HG02943 (cell line): ENCODE data around the gene ZNF195.
"Not testable (repeated sequence)": the region's sequence is repeated elsewhere in the genome, so short reads cannot be mapped to it uniquely, and the experiment has no call there.

ENCODE experiments used
- ATAC-seq: cut with Tn5 transposase; IDR thresholded peaks from one replicate; pipeline ENCODE4 v1.9.1; 2021; ENCODE audit warnings: mild to moderate bottlenecking, low read depth, moderate library complexity; ENCODE audit not compliant: unreplicated experiment

Gene ZNF195

GRCh38 chr11:3356858-3357257, 22.1 kb downstream of the ZNF195 start:
- ATAC-seq = no peak

GRCh38 chr11:3353066-3353465, 25.9 kb downstream of the ZNF195 start:
- ATAC-seq = no peak

GRCh38 chr11:3347127-3347526, 31.8 kb downstream of the ZNF195 start:
- no peak for ATAC-seq

GRCh38 chr11:3346587-3346986, 32.4 kb downstream of the ZNF195 start:
- no peak for ATAC-seq

- ATAC-seq = no peak
These were observed 33.2 kb downstream of the ZNF195 start for GRCh38 chr11:3345736-3346135.

GRCh38 chr11:3344327-3345174, 34.4 kb downstream of the ZNF195 start:
- no peak for ATAC-seq

GRCh38 chr11:3342709-3343108, 36.2 kb downstream of the ZNF195 start:
- ATAC-seq = no peak

GRCh38 chr11:3341298-3341697, 37.6 kb downstream of the ZNF195 start:
- ATAC-seq = no peak

- ATAC-seq = no peak
These were observed 38.9 kb downstream of the ZNF195 start for GRCh38 chr11:3340025-3340424.

- ATAC-seq = no peak
These were observed 39.7 kb downstream of the ZNF195 start for GRCh38 chr11:3339340-3339624.

- no peak for ATAC-seq
These were observed 40.2 kb downstream of the ZNF195 start for GRCh38 chr11:3338569-3339339.

- not testable (repeated sequence) for ATAC-seq
These were observed 42.5 kb downstream of the ZNF195 start for GRCh38 chr11:3336420-3336819.

GRCh38 chr11:3333157-3333556, 45.8 kb downstream of the ZNF195 start:
- not testable (repeated sequence) for ATAC-seq

GRCh38 chr11:3331078-3331477, 47.9 kb downstream of the ZNF195 start:
- ATAC-seq = not testable (repeated sequence)

- not testable (repeated sequence) for ATAC-seq
These were observed 48.9 kb downstream of the ZNF195 start for GRCh38 chr11:3330064-3330463.

GRCh38 chr11:3328503-3328902, 50.4 kb downstream of the ZNF195 start:
- ATAC-seq = not testable (repeated sequence)

GRCh38 chr11:3326450-3326849, 52.5 kb downstream of the ZNF195 start:
- ATAC-seq = not testable (repeated sequence)

GRCh38 chr11:3324724-3325123, 54.2 kb downstream of the ZNF195 start:
- ATAC-seq = not testable (repeated sequence)
